ENCODE results near the gene SCAMP3. TPM values are rescaled to one million over a fixed set of nuclear protein-coding genes. Genes with fewer than 3 reads are reported as not detected.

Gene SCAMP3
- total RNA-seq, 3 donors from 2014 or later (not counting 1 experiment from before 2014, with no cell fraction given) = 59.7 to 72.1 (median 65.0) TPM

DNA sequence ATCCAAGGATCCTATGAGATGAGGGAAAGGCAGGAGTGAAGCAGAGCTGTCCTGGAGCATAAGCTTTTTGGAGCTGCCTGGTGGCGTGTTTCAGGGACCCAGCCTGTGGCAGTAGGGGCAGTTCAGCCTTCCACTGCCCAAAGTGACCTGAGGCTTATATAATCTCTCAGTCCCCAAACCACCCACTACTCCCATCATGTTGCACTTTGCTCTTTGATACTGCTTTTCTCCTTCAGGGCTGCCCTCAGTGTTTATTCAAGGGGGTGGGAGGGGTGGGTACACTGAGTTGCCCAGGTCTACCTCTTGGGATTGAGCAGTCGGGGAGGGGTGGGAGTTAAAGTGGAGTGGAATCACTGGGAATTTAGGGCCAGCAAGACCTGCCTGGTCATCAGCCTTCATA is 24.4 kb upstream of the SCAMP3 start:
- Histone ChIP-seq H3K4me3 (ENCODE audit: low read length) (no peak overlapping the region), H3K36me3 (ENCODE audit: control insufficient read depth, insufficient read depth, low read length) (no peaks in the 10 kb centered on the region), H3K9me3 (ENCODE audit: control insufficient read depth, insufficient read depth, low read length) (no peaks in the 10 kb centered on the region), H3K27ac (ENCODE audit: low read length) (no peak overlapping the region), H3K4me1 (ENCODE audit: control insufficient read depth, insufficient read depth, low read length) (no peaks in the 10 kb centered on the region), H3K27me3 (ENCODE audit: control insufficient read depth, insufficient read depth, low read length) (no peaks in the 10 kb centered on the region)
- ATAC-seq (no peak), DNase-seq (no peak)
- H3K9me3 Mint-ChIP-seq = no peaks in the 10 kb centered on the region
- H3K4me1 Mint-ChIP-seq = no peaks in the 10 kb centered on the region
- H3K36me3 Mint-ChIP-seq = no peaks in the 10 kb centered on the region
- 97% methylated on average over 2 of the region's 2 CpGs for WGBS (ENCODE audit: insufficient coverage)
- no peak overlapping the region for H3K27ac Mint-ChIP-seq
- intact Hi-C loops (cut with micrococcal nuclease) = no loop called here
- no peak overlapping the region for H3K4me3 Mint-ChIP-seq
- TF ChIP-seq, protein P1, sequence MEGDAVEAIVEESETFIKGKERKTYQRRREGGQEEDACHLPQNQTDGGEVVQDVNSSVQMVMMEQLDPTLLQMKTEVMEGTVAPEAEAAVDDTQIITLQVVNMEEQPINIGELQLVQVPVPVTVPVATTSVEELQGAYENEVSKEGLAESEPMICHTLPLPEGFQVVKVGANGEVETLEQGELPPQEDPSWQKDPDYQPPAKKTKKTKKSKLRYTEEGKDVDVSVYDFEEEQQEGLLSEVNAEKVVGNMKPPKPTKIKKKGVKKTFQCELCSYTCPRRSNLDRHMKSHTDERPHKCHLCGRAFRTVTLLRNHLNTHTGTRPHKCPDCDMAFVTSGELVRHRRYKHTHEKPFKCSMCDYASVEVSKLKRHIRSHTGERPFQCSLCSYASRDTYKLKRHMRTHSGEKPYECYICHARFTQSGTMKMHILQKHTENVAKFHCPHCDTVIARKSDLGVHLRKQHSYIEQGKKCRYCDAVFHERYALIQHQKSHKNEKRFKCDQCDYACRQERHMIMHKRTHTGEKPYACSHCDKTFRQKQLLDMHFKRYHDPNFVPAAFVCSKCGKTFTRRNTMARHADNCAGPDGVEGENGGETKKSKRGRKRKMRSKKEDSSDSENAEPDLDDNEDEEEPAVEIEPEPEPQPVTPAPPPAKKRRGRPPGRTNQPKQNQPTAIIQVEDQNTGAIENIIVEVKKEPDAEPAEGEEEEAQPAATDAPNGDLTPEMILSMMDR (IDR thresholded peaks at IDR 0.05) = no peak
- H3K27me3 Mint-ChIP-seq (ENCODE audit: low read depth in 2 of 2) = peaks cover 0 to 5% of the 10 kb centered on the region in 2 donors

DNA sequence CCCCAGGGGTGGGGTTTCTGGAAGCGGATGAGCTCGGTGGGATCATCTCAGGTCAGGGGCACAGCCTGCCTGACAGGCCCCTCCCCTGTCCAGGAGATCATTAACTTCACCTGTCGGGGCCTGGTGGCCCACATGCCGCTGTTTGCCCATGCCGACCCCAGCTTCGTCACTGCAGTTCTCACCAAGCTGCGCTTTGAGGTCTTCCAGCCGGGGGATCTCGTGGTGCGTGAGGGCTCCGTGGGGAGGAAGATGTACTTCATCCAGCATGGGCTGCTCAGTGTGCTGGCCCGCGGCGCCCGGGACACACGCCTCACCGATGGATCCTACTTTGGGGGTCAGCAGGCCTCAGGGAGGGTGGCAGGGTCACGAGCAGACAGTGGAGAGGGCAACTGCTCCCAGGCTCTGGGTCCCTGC is 23.5 kb upstream of the SCAMP3 start:
- no peak overlapping the region for H3K4me3 ChIP-seq (ENCODE audit: low read length)
- H3K36me3 ChIP-seq (ENCODE audit: control insufficient read depth, insufficient read depth, low read length) = no peaks in the 10 kb centered on the region
- Mint-ChIP-seq H3K36me3 (no peaks in the 10 kb centered on the region), H3K9me3 (no peaks in the 10 kb centered on the region), H3K27ac (no peak overlapping the region), H3K4me3 (no peak overlapping the region), H3K27me3 (ENCODE audit: low read depth in 2 of 2) (peaks cover 0 to 3% of the 10 kb centered on the region in 2 donors), H3K4me1 (no peaks in the 10 kb centered on the region)
- TF ChIP-seq, protein P1 (IDR thresholded peaks at IDR 0.05) = no peak
- no peaks in the 10 kb centered on the region for H3K4me1 ChIP-seq (ENCODE audit: control insufficient read depth, insufficient read depth, low read length)
- intact Hi-C loops (cut with micrococcal nuclease) = no loop called here
- H3K27ac ChIP-seq (ENCODE audit: low read length) = no peak overlapping the region
- no peaks in the 10 kb centered on the region for H3K27me3 ChIP-seq (ENCODE audit: control insufficient read depth, insufficient read depth, low read length)
- no peak for ATAC-seq
- no peak for DNase-seq
- whole genome bisulfite sequencing (ENCODE audit: insufficient coverage) = 96% methylated on average over 18 of the region's 18 CpGs
- H3K9me3 ChIP-seq (ENCODE audit: control insufficient read depth, insufficient read depth, low read length) = no peaks in the 10 kb centered on the region

DNA sequence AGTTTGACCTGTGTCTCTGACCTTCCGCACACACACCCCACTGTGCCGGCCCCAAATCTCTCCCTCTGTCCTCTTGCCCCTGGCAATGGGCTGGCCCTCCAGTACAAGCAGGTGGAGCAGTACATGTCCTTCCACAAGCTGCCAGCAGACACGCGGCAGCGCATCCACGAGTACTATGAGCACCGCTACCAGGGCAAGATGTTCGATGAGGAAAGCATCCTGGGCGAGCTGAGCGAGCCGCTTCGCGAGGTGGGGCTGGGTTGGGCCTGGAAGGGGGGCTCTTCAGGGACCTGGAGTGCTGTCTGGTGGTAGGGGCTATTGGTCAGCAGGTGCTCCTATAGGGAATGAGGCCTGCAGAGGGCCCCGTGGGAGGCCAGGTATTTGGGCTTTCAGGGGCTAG is 22.9 kb upstream of the SCAMP3 start:
- no peaks in the 10 kb centered on the region for H3K9me3 Mint-ChIP-seq
- Histone ChIP-seq H3K27me3 (ENCODE audit: control insufficient read depth, insufficient read depth, low read length) (no peaks in the 10 kb centered on the region), H3K9me3 (ENCODE audit: control insufficient read depth, insufficient read depth, low read length) (no peaks in the 10 kb centered on the region), H3K27ac (ENCODE audit: low read length) (no peak overlapping the region), H3K4me3 (ENCODE audit: low read length) (no peak overlapping the region), H3K4me1 (ENCODE audit: control insufficient read depth, insufficient read depth, low read length) (no peaks in the 10 kb centered on the region), H3K36me3 (ENCODE audit: control insufficient read depth, insufficient read depth, low read length) (no peaks in the 10 kb centered on the region)
- H3K27ac Mint-ChIP-seq = no peak overlapping the region
- intact Hi-C loops (cut with micrococcal nuclease) = no loop called here
- 97% methylated on average over 14 of the region's 14 CpGs for WGBS (ENCODE audit: insufficient coverage)
- H3K4me1 Mint-ChIP-seq = no peaks in the 10 kb centered on the region
- no peaks in the 10 kb centered on the region for H3K36me3 Mint-ChIP-seq
- TF ChIP-seq, protein P1 (IDR thresholded peaks at IDR 0.05) = no peak
- peaks cover 0 to under 1% of the 10 kb centered on the region in 2 donors for H3K27me3 Mint-ChIP-seq (ENCODE audit: low read depth in 2 of 2)
- no peak for ATAC-seq
- H3K4me3 Mint-ChIP-seq = no peak overlapping the region
- DNase-seq = no peak

DNA sequence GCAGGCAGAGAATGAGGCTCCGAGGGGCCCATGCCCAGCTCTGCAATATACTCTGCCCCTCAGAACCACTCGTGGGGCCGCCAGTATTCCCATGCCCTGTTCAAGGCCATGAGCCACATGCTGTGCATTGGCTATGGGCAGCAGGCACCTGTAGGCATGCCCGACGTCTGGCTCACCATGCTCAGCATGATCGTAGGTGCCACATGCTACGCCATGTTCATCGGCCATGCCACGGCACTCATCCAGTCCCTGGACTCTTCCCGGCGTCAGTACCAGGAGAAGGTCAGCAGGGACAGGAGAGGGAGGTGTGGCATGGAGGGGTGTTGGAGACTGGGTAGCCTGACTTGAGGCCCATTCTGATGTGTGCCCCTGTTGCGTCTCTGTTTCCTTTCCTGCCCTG is 22.3 kb upstream of the SCAMP3 start:
- Histone ChIP-seq H3K27ac (ENCODE audit: low read length) (no peak overlapping the region), H3K4me3 (ENCODE audit: low read length) (no peak overlapping the region), H3K4me1 (ENCODE audit: control insufficient read depth, insufficient read depth, low read length) (no peaks in the 10 kb centered on the region), H3K36me3 (ENCODE audit: control insufficient read depth, insufficient read depth, low read length) (no peaks in the 10 kb centered on the region), H3K9me3 (ENCODE audit: control insufficient read depth, insufficient read depth, low read length) (no peaks in the 10 kb centered on the region), H3K27me3 (ENCODE audit: control insufficient read depth, insufficient read depth, low read length) (no peaks in the 10 kb centered on the region)
- WGBS (ENCODE audit: insufficient coverage) = 94% methylated on average over 12 of the region's 12 CpGs
- no peak overlapping the region for H3K27ac Mint-ChIP-seq
- no peaks in the 10 kb centered on the region for H3K27me3 Mint-ChIP-seq (ENCODE audit: low read depth in 2 of 2)
- no peaks in the 10 kb centered on the region for H3K9me3 Mint-ChIP-seq
- intact Hi-C loops (cut with micrococcal nuclease) = no loop called here
- ATAC-seq = no peak
- TF ChIP-seq, protein P1 (IDR thresholded peaks at IDR 0.05) = no peak
- no peak for DNase-seq
- peaks cover 0 to 2% of the 10 kb centered on the region in 2 donors for H3K4me1 Mint-ChIP-seq
- no peaks in the 10 kb centered on the region for H3K36me3 Mint-ChIP-seq
- no peak overlapping the region for H3K4me3 Mint-ChIP-seq
